HEK293 (cell line): ENCODE results near the gene ATP4A.

Experiments used
- CTCF ChIP-seq: fragments of 450-650 bp; formaldehyde crosslinking; IDR thresholded peaks from 2 replicates; pipeline ENCODE4 v1.5.1; 2016; ENCODE audit warnings: missing biosample characterization, missing genetic modification characterization
- GLIS1 ChIP-seq: fragments of 450-650 bp; formaldehyde crosslinking; IDR thresholded peaks from 2 replicates; pipeline ENCODE4 v1.5.1; 2016; ENCODE audit warnings: missing biosample characterization, missing genetic modification characterization
- KLF16 ChIP-seq: fragments of 450-650 bp; formaldehyde crosslinking; IDR thresholded peaks from 2 replicates; pipeline ENCODE4 v1.5.1; 2017; ENCODE audit warnings: missing biosample characterization, missing genetic modification characterization
- SALL2 ChIP-seq: fragments of 450-650 bp; formaldehyde crosslinking; IDR thresholded peaks from 2 replicates; pipeline ENCODE4 v1.5.0; 2017; ENCODE audit warnings: missing biosample characterization, mild to moderate bottlenecking, missing genetic modification characterization, borderline replicate concordance
- SP2 ChIP-seq: fragments of 450-650 bp; formaldehyde crosslinking; IDR thresholded peaks from 2 replicates; pipeline ENCODE4 v1.5.1; 2016; ENCODE audit warnings: missing biosample characterization, missing genetic modification characterization
- WT1 ChIP-seq: fragments of 450-650 bp; formaldehyde crosslinking; IDR thresholded peaks from 2 replicates; pipeline ENCODE4 v1.5.1; 2016; ENCODE audit warnings: missing biosample characterization, missing genetic modification characterization
- ZBTB7A ChIP-seq: fragments of 450-650 bp; formaldehyde crosslinking; IDR thresholded peaks from 2 replicates; pipeline ENCODE4 v1.5.1; 2016; ENCODE audit warnings: low read depth, missing biosample characterization, missing genetic modification characterization
- ZEB2 ChIP-seq: fragments of 450-650 bp; formaldehyde crosslinking; IDR thresholded peaks from 2 replicates; pipeline ENCODE4 v1.5.1; 2016; ENCODE audit warnings: missing biosample characterization, missing genetic modification characterization
- ZNF133 ChIP-seq: fragments of 450-650 bp; formaldehyde crosslinking; IDR thresholded peaks from 2 replicates; pipeline ENCODE4 v1.5.1; 2016; ENCODE audit warnings: missing biosample characterization, missing genetic modification characterization
- ZNF138 ChIP-seq: fragments of 450-650 bp; formaldehyde crosslinking; IDR thresholded peaks from 2 replicates; pipeline ENCODE4 v1.5.1; 2016; ENCODE audit warnings: missing biosample characterization, missing genetic modification characterization, borderline replicate concordance
- ZNF792 ChIP-seq: fragments of 450-650 bp; formaldehyde crosslinking; IDR thresholded peaks from 2 replicates; pipeline ENCODE4 v1.5.1; 2016; ENCODE audit warnings: missing biosample characterization, missing genetic modification characterization
- TF ChIP-seq, protein P1 (sequence below): fragments of 450-650 bp; formaldehyde crosslinking; IDR thresholded peaks from 2 replicates; pipeline ENCODE4 v1.5.1; 2016; ENCODE audit warnings: missing biosample characterization, missing genetic modification characterization

DNA sequence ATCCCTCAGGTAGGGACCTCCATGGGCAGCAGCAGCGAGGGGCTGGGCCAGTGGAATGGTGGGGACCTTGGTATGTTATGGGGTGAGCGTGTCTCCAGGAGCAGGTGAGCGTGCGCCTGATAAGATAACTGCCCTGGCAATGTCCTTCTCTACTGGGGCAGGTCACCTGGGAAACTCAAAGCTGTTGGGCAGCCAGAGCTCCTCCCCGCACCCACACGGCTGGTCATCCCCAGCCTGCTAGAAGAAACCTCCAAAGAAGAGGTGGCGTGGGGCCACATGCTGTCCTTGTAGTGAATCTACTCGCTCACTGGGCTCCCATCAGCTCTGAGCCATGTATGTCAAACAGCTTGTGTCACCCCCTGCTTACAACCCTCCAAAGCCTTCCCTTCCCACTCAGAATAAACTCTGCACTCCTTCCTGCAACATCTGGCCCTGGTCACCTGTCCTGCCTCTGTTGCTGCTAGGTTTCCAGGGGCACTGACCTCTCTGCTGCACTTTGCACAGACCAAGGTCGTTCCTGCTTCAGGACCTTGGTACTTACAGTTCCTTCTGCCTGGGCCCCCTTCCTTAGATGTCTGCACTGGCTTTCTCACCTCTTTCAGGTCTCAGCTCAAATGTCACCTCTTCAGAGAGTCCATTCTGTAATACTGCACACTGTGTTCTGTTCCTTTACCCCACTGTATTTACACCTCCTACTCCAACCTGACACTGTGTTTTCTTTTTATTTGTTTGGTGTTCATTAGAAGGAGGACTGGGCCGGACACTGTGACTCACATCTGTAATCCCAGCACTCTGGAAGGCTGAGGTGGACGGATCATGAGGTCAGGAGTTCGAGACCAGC is 1.8 kb upstream of the ATP4A start:
- TF ChIP-seq CTCF (no peak), SP2 (tag by site-specific recombination) (no peak), ZNF133 (no peak), SALL2 (tag by site-specific recombination) (no peak), WT1 (no peak), ZEB2 (tag by site-specific recombination) (no peak), ZNF138 (tag by site-specific recombination) (no peak), ZNF792 (tag by site-specific recombination) (no peak), KLF16 (tag by site-specific recombination) (no peak), GLIS1 (tag by site-specific recombination) (no peak), ZBTB7A (tag by site-specific recombination) (no peak)
- TF ChIP-seq, protein P1, sequence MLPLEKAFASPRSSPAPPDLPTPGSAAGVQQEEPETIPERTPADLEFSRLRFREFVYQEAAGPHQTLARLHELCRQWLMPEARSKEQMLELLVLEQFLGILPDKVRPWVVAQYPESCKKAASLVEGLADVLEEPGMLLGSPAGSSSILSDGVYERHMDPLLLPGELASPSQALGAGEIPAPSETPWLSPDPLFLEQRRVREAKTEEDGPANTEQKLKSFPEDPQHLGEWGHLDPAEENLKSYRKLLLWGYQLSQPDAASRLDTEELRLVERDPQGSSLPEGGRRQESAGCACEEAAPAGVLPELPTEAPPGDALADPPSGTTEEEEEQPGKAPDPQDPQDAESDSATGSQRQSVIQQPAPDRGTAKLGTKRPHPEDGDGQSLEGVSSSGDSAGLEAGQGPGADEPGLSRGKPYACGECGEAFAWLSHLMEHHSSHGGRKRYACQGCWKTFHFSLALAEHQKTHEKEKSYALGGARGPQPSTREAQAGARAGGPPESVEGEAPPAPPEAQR, result no peak
